ENCODE results near the gene PRM2.

PRM2 gene

DNA sequence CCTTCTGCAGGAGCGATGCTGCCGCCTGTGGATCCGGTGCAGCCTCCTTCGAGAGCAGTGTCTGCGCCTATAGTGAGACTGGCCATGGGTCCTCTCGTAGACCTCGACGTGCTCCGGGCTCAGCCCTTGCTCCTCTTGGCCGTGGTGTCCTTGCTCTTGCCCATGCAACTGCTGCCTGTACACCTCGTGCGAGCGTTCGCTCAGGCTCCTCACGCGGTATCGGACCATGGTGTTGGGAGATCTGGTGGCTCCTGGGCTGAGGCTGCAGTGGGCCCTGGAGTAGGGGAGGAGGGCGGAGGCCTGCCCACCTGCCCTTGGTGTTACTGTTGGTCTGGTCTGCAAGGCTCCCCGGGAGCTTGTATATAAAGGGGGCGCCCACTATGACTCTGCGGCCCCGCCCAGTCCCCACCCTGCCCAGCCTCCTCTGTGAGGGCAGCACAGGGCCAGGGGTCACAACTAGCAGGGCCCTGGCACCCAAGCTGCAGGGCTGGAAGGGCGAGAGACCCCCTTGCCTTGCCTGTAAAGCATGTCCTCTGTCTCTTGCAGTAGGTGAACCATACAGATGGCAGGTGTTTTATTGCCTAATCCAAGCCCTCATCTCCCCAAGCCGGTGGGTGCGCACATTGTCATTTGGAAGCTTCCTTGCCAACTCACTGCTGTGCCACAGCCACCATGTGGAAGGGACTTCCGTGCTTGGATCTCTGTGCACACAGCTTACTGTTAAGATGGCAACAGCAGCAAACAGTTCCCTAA is at the start of gene PRM2:
PRM2 (minus strand) TSS at position 338 of the 753 bp plus-strand sequence; CDS start at position 228, 110 bp downstream.
- DNase-seq (ENCODE audit: low spot score) = no peak

DNA sequence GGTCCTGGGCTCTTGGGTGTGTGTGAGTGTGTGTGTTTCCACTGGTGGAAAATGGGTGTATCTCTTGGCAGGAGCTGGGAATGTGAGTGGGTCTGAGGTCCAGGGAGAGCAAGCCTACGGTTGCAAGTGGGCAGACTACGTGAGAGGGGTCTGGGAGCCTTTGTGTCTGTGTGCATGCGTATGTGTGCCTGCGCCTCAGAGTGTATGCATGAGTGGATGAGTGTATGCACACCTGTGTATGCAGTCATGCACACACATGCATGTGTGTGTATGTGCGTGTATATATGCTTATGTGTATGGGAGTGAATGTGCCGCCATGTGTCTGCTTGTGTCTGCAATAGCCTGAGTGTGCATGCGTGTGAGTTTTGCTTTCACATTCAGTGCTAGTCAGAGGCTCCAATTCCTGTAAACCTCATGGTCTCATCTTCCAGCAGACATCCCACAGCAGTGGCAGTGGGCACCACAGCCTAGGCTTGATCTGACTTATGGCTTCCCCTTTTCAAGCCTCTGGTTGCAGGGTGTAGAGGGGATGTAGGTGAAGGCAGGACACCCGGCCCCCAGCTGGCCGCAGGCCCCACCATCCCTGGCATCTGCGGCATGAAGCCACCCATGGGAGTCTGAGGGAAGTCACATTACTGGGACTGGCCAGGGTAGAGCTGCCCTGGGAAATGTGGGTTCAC is 49.3 kb upstream of the PRM2 start:
- no peak for DNase-seq (ENCODE audit: low spot score)

DNA sequence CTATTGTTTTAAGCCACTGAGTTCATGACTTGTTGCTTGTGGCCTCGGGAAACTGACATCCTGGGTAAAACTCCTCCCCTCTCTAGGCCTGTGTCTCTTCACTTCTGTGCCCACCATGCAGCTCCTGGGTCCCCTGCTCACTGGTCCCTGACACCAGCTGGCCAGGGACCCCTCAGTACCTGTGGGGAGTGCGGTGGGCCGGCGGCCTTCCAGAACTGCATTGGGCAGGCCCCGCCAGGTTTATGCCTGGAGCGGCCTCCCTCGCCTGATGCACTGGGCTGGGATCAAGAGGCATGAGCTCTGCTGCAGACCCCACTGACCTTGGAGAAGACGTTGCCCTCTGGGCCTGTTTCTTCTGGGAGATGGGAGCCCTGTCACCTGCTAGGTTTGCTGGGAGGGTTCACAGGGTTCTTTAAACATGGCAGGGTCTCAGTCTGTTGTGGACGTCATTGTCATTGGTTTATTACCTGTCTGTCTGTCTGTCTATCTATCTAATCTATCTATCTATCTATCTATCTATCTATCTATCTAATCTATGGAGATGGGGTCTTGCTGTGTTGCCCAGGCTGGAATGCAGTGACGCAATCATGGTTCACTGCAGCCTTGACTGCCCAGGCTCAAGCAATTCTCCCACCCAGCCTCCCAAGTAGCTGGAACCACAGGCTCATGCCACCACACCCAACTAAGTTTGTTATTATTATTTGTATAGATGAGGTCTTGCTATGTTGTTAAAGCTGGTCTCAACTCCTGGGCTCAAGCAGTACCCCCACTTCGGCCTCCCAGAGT is 47.5 kb upstream of the PRM2 start:
- no peak for DNase-seq (ENCODE audit: low spot score)

- DNase-seq (ENCODE audit: low spot score) = no peak
Observed at GRCh38 chr16:11322823-11323222, 46.5 kb upstream of the PRM2 start.

GRCh38 chr16:11321662-11322061 is 45.4 kb upstream of the PRM2 start:
- no peak for DNase-seq (ENCODE audit: low spot score)

DNA sequence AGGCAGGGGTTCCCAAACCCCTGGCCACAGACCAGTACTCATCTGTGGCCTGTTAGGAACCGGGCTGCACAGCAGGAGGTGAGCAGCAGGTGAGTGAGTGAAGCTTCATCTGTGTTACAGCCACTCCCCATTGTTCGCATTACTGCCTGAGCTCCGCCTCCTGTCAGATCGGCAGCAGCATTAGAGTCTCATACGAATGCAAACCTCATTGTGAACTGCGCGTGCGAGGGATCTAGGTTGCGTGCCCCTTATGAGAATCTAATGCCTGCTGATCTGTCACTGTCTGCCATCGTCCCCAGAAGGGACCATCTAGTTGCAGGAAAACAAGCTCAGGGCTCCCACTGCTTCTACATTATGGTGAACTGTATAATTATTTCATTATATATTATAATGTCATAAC is 43.9 kb upstream of the PRM2 start:
- DNase-seq (ENCODE audit: low spot score) = no peak

- no peak for DNase-seq (ENCODE audit: low spot score)
Observed at GRCh38 chr16:11319529-11320146, 43.4 kb upstream of the PRM2 start.

DNA sequence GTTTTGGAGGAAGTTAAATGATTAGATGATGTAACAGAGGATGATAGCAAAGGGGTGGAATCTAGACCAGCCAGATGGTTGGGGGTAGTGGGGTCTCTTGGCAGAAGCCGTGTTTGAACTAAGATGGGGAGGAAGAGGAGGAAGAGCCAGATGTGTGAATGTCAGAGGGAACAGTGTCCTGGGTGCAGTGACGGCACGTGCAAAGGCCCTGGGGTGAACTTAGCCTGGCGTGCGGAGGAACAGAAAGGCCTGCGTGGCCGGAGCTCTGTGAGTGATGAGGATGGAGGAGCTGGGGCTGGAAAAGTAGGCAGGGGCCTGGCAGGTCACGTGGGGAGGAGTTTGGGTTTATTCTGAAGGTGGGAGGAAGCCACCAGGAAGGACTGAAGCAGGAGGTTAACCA is 42.5 kb upstream of the PRM2 start:
- no peak for DNase-seq (ENCODE audit: low spot score)

DNA sequence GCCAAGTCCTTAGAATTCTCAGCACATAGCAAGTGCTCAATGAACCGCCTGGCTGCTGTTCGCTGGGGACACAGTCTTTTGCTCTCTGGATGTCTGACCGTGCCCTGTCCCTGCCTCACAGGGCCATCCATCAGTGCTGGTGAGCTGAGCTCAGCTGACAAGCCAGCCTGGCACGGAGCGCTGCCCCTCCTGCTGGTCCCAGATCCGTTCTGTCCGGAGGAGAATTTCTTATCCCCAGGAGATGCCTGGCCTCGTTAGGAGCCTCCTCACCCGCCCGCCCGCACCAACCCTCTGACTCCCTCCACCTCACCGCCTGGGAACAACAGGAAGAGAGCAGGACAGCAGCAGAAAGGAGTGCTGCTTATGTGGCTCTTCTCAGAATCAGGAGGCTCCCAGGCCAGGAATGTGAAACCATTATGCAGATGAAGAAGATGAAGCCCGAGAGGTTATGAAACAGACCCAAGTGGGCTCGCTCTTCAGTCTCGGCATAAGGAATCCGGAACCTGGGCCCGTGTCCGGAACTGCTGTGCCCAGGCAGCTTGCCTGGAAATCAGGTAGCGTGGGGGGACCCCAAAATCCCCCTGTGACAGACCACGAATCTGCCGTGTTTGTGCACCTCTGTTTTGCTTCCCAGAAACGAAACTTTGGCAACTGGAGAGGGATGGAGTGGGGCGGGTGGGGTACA is 40.2 kb upstream of the PRM2 start:
- DNase-seq (ENCODE audit: low spot score) = no peak

DNA sequence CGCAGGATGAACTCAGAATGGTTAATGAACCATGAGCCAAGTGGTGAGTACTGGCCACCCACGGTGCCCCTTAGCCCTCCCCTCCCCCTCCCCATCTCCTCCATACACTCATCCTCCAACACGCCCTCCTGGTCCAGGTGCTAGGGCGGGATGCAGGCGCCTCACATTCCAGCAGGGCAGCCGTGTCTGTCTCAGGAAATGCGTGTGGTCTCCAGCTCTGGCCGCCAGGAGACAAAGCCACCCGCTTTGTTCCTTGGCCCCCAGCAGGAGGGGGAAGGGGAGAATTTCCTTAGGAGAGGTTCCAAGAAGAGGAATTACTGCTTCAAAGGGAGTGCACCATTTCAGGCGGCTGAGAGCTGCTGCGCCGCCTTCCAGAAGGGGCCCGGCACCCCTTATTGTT is 39.2 kb upstream of the PRM2 start:
- DNase-seq (ENCODE audit: low spot score) = no peak

- no peak for DNase-seq (ENCODE audit: low spot score)
Observed at GRCh38 chr16:11314309-11314894, 38.1 kb upstream of the PRM2 start.

DNA sequence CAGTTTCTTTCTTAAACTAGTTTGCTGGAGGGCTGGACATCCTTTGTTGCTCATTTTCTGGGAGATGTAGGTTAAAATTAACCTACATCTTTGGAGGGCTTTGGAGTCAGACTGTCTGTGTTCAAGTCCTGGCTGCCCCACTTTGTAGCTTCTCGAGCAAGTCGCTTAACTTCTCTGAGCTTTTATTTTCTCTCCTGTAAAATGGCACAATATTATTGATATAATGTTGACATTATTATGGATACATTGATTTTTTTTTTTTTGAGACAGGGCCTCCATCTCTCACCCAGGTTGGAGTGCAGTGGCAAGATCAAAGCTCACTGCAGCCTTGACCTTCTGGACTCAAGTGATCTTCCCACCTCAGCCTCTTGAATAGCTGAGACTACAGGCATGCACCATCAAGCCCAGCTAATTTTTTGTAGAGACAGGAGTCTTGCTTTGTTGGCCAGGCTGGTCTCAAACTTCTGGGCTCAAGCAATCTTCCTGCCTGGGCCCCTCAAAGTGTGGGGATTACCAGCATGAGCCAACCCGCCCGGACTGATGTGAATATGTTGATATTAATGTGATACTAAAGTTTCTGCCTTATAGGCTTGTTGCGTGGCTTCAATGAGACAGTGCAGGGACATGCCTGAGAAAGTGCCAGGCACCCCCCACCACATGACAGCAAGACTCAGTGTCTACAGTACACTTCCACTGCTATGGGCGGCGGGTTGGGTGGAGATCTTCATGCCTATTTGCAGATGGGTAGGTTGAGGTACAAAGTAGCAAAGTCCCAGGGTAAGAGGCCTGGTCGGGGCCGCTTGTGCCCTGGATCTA is 37.4 kb upstream of the PRM2 start:
- DNase-seq (ENCODE audit: low spot score) = no peak

DNA sequence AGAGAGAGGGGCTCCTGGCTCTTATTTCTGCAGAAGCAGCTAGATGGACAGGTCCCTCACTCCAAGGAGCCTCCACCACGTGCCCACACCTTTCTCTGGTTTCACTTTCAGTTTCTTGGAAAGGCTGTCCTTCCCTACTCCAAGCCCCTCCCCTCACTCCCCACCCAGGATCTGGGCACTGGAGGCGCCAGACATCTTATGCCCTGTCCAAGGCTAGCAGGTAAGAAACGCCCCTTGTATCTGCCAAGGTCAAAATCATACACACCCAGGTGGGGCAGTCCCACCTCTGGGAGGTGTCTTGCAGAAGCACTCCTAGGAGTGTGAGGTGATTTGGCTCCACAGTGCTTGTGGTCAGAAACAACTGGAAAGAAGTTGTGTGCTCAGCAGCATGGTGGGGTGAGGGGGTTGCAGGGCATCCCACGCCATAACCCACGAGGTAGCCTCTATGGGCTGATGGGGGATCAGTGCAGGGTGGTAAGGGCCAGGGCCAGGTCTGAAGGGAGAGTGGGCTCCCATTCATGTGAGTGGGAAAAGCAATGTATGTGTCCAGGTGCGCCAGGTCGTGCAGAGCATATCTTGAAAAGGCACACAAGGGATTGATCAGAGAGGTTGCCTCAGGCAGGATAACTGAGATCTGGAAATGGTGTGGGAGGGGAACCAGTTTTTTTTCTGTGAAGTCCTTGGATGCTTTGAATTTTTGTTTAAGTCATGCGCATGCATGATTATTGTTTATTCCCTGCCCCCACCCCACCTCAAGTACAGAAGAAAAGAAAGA is 36.6 kb upstream of the PRM2 start:
- DNase-seq (ENCODE audit: low spot score) = no peak

GRCh38 chr16:11310997-11311561 is 34.8 kb upstream of the PRM2 start:
- no peak for DNase-seq (ENCODE audit: low spot score)

DNA sequence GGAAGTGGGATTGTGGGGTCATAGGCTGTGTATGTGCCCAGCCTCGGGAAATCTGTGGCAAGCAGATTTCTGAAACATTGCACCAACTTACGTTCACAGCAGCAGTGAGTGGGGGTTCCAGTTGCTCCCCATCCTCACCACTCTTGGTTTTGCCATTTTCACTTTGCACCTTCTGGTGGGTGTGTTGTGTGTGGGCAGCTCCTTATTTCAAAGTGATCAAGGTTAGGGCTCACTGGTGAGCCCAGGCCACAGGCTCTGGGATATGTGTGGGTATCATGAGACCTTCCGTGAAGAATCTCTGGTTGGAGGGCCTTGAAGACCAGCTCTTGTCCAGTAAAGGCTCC is 34.3 kb upstream of the PRM2 start:
- no peak for DNase-seq (ENCODE audit: low spot score)

DNA sequence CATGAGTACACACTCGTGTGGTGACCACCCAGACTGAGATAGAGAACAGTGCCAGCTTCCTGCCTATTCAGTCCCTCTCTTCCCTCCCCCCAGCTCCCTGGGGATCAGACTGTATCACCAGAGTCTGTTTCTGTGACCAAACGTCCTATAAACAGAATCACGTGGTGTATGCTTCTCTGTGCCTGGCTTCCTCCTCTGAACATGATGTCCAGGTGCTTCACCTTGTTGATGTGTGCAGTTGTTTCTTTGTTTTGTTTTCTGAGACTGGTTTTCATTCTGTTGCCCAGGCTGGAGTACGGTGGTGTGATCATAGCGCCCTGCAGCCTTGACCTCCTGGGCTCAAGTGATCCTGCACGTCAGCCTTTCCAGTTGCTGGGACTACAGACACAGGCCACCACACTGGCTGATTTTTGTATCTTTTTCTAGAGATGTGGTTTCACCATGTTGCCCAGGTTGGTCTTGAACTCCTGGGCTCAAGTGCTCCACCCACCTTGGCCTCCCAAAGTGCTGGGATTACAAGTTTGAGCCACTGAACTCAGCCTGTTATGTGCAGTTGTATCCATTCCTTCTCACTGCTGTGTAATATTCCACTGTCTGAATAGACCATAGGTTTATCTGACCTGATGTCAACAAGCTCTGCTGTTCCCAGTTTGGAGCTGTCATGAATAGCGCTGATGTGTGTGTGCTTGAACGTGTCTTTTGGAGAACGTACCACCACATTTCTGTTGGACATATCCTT is 33.8 kb upstream of the PRM2 start:
- no peak for DNase-seq (ENCODE audit: low spot score)

GRCh38 chr16:11308493-11309283 is 32.4 kb upstream of the PRM2 start:
- no peak for DNase-seq (ENCODE audit: low spot score)
